Panc1 (cell line): ENCODE measurements around the gene ROBO4. TPM values are rescaled to one million over a fixed set of nuclear protein-coding genes. Genes with fewer than 3 reads are reported as not detected.
A peak's percentile ranks its signal among the peaks of the same experiment; 100 is the strongest.

Experiments used
- ATAC-seq: fragments of 200-7000 bp; cut with Tn5 transposase; 2 replicates; pipeline ENCODE4 v1.9.1; 2020; ENCODE audit warnings: mild to moderate bottlenecking, moderate library complexity
- BruUV-seq: library from RNA; stranded (reverse); fragments of 400-500 nt; replicated peaks from 2 replicates; lab custom pipeline; 2021; lab: Mats Ljungman, UMichigan
- CTCF ChIA-PET: fragments of 300-600 bp; sonication (Branson Sonifier 250); formaldehyde crosslinking; loops from one replicate; lab custom pipeline; 2022; ENCODE audit warnings: antibody characterized with exemption; lab: Charles Lee
- POLR2A ChIA-PET: fragments of 300-600 bp; sonication (Branson Sonifier 250); formaldehyde crosslinking; loops from one replicate; lab custom pipeline; 2022; ENCODE audit warnings: antibody characterized with exemption; lab: Charles Lee
- DNase-seq: peaks from one replicate; pipeline ENCODE4 v3.0.0-alpha.2; 2010; ENCODE audit warnings: low read depth, low spot score
- H3K27ac ChIP-seq: 2 replicates; pipeline ENCODE4 v1.5.1; 2011; ENCODE audit warnings: mild to moderate bottlenecking, low read length, inconsistent platforms
- H3K27me3 ChIP-seq: fragments of 200-500 bp; sonication (Bioruptor generic); 2 replicates; pipeline ENCODE4 v1.6.0; 2014; ENCODE audit warnings: low read length, inconsistent platforms; ENCODE audit not compliant: control insufficient read depth, insufficient read depth
- H3K36me3 ChIP-seq: fragments of 200-500 bp; sonication (Bioruptor generic); 2 replicates; pipeline ENCODE4 v1.5.1; 2014; ENCODE audit warnings: inconsistent platforms, mild to moderate bottlenecking, low read length, moderate library complexity; ENCODE audit not compliant: control insufficient read depth, insufficient read depth
- H3K4me1 ChIP-seq: 2 replicates; pipeline ENCODE4 v1.5.1; 2011; ENCODE audit warnings: inconsistent platforms, mild to moderate bottlenecking, low read length, moderate library complexity; ENCODE audit not compliant: control insufficient read depth, insufficient read depth
- H3K4me3 ChIP-seq, 2 experiments: 2 replicates each; pipeline ENCODE4 v1.5.1; 2011 to 2012; ENCODE audit warnings: low read depth in 2 of 2, low read length in 2 of 2, mild to moderate bottlenecking in 2 of 2, inconsistent platforms in 1 of 2, moderate library complexity in 1 of 2
- H3K9me3 ChIP-seq: fragments of 200-500 bp; sonication (Bioruptor generic); 2 replicates; pipeline ENCODE4 v1.5.1; 2014; ENCODE audit warnings: low read depth, mild to moderate bottlenecking, inconsistent platforms, low read length, moderate library complexity; ENCODE audit not compliant: control insufficient read depth, insufficient read depth
- CTCF ChIP-seq: fragments of 450-650 bp; IDR thresholded peaks from 2 replicates; pipeline ENCODE4 v1.5.1; 2017; ENCODE audit warnings: mild to moderate bottlenecking
- POLR2AphosphoS5 ChIP-seq: IDR thresholded peaks from 2 replicates; pipeline ENCODE4 v1.6.1; 2012; ENCODE audit warnings: mild to moderate bottlenecking, low read depth, low read length, moderate library complexity
- REST ChIP-seq, 2 experiments: IDR thresholded peaks; 2 replicates each; pipeline ENCODE4 v1.6.1; 2011 to 2012; ENCODE audit warnings: low read depth in 2 of 2, control low read depth in 1 of 2, low read length in 1 of 2, mild to moderate bottlenecking in 1 of 2, moderate library complexity in 1 of 2; ENCODE audit not compliant: insufficient read depth in 1 of 2
- SIN3A ChIP-seq: IDR thresholded peaks from 2 replicates; pipeline ENCODE4 v1.6.1; 2012; ENCODE audit warnings: low read depth, mild to moderate bottlenecking, low read length, moderate library complexity, borderline replicate concordance; ENCODE audit not compliant: insufficient read depth
- TCF7L2 ChIP-seq: IDR thresholded peaks from 2 replicates; pipeline ENCODE4 v1.6.1; 2011; ENCODE audit warnings: mild to moderate bottlenecking, low read depth, low read length, inconsistent platforms
- in situ Hi-C: cut with HindIII; loops from 2 replicates; pipeline ENCODE4 v1.10.0; 2016; ENCODE audit warnings: low sequenced_read_pairs, low pct_unique_long_range_greater_than_20kb
- intact Hi-C: fragments of 100-400 bp; cut with micrococcal nuclease; formaldehyde crosslinking; loops from one replicate; pipeline ENCODE4 v1.10.0; 2022; ENCODE audit not compliant: unreplicated experiment
- total RNA-seq: library from RNA; stranded (reverse); gene quantifications from one replicate; pipeline ENCODE4 v1.2.1, GENCODE V29; 2021; ENCODE audit not compliant: unreplicated experiment

ROBO4 gene
- total RNA-seq, 1 experiment from 2014 or later = 0.26 TPM

GRCh38 chr11:124878759-124879492 lies 18.7 kb downstream of the ROBO4 start:
- intact Hi-C loops = no loop called here
- Histone ChIP-seq H3K36me3 (no peaks in the 10 kb centered on the region), H3K27ac (no peak overlapping the region), H3K27me3 (no peaks in the 10 kb centered on the region), H3K4me3 (no peak overlapping the region), H3K4me1 (peaks cover 8% of the 10 kb centered on the region), H3K9me3 (no peaks in the 10 kb centered on the region)
- TSS peak; percentile 54 for BruUV-seq
- CTCF ChIA-PET = no interaction called here
- TF ChIP-seq SIN3A = no peak
- TF ChIP-seq POLR2AphosphoS5 = no peak
- TF ChIP-seq CTCF = no peak
- TF ChIP-seq TCF7L2 = no peak
- TF ChIP-seq REST (IDR thresholded peaks at IDR 0.05; ENCODE audit: insufficient read depth in 1 of 2, low read depth in 2 of 2, low read length in 1 of 2) = no peak
- no peak for DNase-seq
- POLR2A ChIA-PET = no interaction called here
- in situ Hi-C loops = no loop called here
- no peak for ATAC-seq

GRCh38 chr11:124877910-124878758 lies 19.5 kb downstream of the ROBO4 start:
- no peaks in the 10 kb centered on the region for H3K9me3 ChIP-seq
- H3K27me3 ChIP-seq = peaks cover 5% of the 10 kb centered on the region; the same call in 1 of the 2 replicates
- CTCF ChIA-PET = no interaction called here
- DNase-seq (no peak), ATAC-seq (no peak)
- POLR2A ChIA-PET = no interaction called here
- no TSS peak for BruUV-seq
- TF ChIP-seq REST (IDR thresholded peaks at IDR 0.05; ENCODE audit: insufficient read depth in 1 of 2, low read depth in 2 of 2, low read length in 1 of 2) = no peak
- TF ChIP-seq CTCF = no peak
- TF ChIP-seq TCF7L2 = no peak
- TF ChIP-seq SIN3A = no peak
- no peak for TF ChIP-seq POLR2AphosphoS5
- no peak overlapping the region for H3K27ac ChIP-seq
- H3K36me3 ChIP-seq = no peaks in the 10 kb centered on the region
- in situ Hi-C loops = no loop called here
- H3K4me1 ChIP-seq = peaks cover 8% of the 10 kb centered on the region
- intact Hi-C loops = no loop called here
- no peak overlapping the region for H3K4me3 ChIP-seq
